ENCODE data around the gene SLCO2A1.

DNA sequence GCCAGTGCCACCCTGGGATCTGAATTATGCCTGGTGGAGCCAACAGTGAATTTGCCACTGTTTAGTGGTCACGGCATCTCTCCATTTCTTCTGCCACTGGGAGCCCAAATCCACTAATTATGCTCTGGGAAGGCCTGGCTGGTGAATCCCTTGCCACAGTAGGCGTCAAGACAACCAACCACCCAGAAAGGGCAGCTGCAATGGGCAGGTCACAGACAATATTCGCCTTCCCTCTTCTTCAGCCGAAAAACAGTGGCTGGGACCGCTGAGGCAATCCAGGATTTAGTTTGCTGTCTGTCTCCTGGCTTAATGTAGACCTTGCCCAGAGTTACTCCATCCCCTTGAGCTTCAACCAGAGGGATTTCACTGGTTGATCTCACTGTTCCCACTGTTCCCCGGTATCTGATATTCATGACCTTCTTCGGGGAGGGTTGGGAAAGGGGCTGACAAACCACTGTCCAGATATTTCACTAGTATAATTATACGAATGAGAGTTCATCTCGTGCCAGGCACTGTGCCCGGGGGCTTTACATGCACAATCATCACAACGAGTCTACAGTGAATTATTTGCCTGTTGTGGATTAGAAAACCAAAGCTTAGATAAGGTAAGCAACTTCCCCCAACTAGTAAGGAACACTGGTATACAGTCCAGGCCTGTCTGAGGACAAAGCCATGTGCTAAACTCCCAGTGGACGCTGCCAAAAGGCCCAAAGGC lies 84.2 kb downstream of the SLCO2A1 start:
- TF ChIP-seq, protein P1, sequence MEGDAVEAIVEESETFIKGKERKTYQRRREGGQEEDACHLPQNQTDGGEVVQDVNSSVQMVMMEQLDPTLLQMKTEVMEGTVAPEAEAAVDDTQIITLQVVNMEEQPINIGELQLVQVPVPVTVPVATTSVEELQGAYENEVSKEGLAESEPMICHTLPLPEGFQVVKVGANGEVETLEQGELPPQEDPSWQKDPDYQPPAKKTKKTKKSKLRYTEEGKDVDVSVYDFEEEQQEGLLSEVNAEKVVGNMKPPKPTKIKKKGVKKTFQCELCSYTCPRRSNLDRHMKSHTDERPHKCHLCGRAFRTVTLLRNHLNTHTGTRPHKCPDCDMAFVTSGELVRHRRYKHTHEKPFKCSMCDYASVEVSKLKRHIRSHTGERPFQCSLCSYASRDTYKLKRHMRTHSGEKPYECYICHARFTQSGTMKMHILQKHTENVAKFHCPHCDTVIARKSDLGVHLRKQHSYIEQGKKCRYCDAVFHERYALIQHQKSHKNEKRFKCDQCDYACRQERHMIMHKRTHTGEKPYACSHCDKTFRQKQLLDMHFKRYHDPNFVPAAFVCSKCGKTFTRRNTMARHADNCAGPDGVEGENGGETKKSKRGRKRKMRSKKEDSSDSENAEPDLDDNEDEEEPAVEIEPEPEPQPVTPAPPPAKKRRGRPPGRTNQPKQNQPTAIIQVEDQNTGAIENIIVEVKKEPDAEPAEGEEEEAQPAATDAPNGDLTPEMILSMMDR (IDR thresholded peaks at IDR 0.05), result no peak
- TF ChIP-seq POLR2AphosphoS5 (IDR thresholded peaks at IDR 0.05) (no peak), POLR2A (IDR thresholded peaks at IDR 0.05) (no peak)

All from breast epithelium (tissue), 3 donors.